ENCODE data around the gene TAGLN.

DNA sequence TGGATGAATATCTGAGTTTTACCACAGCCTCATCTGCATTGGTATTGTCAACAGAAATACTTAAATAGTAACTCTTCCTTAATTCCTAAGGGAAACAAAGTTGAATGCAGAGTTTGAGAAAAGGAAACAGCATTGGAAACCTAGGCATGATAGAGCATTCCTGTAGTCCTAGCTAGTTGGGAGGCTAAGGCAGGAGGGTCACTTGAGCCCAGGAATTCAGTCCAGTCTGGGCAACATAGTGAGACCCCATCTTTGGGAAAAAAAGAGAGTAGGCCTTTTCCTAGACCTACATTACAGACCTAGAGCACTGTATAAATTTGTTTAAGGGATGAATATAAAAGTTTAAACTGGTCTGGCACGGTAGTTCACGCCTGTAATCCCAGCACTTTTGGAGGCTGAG is 41.7 kb upstream of the TAGLN start:
- TF ChIP-seq, protein P1, sequence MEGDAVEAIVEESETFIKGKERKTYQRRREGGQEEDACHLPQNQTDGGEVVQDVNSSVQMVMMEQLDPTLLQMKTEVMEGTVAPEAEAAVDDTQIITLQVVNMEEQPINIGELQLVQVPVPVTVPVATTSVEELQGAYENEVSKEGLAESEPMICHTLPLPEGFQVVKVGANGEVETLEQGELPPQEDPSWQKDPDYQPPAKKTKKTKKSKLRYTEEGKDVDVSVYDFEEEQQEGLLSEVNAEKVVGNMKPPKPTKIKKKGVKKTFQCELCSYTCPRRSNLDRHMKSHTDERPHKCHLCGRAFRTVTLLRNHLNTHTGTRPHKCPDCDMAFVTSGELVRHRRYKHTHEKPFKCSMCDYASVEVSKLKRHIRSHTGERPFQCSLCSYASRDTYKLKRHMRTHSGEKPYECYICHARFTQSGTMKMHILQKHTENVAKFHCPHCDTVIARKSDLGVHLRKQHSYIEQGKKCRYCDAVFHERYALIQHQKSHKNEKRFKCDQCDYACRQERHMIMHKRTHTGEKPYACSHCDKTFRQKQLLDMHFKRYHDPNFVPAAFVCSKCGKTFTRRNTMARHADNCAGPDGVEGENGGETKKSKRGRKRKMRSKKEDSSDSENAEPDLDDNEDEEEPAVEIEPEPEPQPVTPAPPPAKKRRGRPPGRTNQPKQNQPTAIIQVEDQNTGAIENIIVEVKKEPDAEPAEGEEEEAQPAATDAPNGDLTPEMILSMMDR (IDR thresholded peaks at IDR 0.05; ENCODE audit: low read length) = no peak
- no peak for TF ChIP-seq EZH2phosphoT487 (IDR thresholded peaks at IDR 0.05; ENCODE audit: low read length)

All from MM.1S (cell line).